HG03108 (cell line): ENCODE results near the gene CORO2B.
"Not testable (repeated sequence)": the region's sequence is repeated elsewhere in the genome, so short reads cannot be mapped to it uniquely, and the experiment has no call there.

Source experiments
- ATAC-seq: cut with Tn5 transposase; IDR thresholded peaks from one replicate; pipeline ENCODE4 v1.9.1; 2021; ENCODE audit warnings: moderate library complexity; ENCODE audit not compliant: unreplicated experiment

Gene CORO2B

GRCh38 chr15:68604840-68605478, 26.2 kb downstream of the CORO2B start:
- ATAC-seq = not testable (repeated sequence)

DNA sequence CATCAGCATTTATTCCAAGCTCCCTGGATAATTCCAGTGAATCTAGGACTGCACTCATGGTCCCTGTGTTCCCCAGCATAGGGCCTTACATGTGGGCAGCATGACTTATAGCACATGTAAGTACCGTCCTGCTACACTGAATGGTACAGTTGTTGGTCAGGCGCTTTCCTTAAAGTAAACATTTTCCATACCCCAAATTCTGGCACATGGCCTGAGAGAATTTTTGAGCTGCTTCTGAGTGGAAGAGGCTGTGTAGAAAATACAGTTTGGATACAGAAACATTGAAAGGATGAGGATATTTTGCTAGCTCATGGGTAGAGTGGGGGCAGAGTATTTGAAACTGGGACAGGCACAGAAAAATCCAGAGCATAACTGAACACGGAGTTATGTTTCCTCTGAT, 27.6 kb downstream of the CORO2B start:
- ATAC-seq = no peak

DNA sequence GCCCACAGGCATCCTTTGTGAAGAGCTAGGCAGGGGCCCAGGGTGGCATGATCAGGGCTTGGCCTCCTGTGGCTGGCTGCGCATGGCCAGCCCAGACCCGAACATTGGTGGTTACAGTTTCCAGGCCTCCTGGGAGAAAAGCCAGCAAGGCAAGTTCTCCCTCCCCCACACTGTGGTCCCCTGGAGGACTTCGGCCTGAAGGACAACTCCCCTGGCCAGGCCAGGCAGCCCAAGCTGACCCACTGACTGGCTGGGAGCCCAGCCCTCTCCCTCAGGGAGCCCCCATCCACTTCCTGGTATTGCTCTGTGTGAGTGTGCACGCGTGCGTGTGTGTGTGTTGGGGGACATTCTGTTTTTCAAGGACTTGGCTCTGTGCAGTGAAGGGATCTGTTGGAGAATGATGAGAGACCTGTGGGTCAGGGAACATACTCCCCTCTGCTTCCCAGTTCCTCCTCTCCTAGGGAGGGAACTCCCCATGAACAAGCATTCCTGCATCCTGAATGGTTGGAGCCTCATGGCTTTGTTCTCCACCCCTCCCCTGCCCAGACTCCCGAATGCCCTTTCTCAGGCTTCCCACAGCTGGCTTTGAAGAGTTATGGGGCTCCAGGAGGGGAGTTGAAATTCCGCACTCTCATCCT, 29.5 kb downstream of the CORO2B start:
- ATAC-seq = no peak

- no peak for ATAC-seq
These were observed 30.0 kb downstream of the CORO2B start for GRCh38 chr15:68608844-68609232.

DNA sequence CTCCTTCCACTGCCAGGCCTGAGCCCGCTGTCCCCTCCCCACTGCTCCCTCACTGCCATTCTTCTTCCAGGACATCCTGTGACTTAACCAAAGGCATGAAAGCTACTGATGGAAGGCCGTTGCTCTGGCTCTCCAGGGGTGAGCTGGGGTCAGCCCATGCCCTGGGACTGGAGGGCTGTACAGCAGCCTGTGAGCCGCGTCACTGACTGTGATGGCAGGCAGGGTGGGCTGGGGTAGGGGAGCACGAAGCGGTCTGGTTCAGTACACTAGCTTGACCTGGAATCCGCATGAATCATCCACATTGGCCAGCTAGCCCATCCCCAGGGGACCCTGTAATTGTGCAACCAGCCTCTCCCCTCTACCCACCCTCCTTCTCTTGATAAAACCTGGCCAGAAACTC, 30.8 kb downstream of the CORO2B start:
- no peak for ATAC-seq

GRCh38 chr15:68610825-68611224, 32.0 kb downstream of the CORO2B start:
- no peak for ATAC-seq

DNA sequence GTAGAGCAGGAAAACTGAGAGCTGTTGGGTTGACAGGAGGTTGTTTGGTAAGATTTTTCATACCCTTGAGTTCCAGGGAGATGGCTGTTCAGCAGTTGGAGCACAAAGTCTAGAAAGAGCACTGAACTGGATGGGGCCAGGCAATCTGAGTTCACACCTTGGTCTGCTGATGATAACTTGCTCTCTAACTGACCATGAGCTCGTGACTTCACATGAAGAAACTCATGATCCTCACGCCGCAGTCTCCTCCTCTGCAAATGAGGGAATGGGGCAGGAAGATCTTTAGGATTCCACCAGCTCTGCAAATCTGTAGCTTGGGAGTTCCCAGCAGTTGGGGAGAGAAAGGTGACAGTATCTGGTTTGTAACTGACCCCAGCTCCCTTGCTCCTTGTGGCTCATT, 33.7 kb downstream of the CORO2B start:
- no peak for ATAC-seq

DNA sequence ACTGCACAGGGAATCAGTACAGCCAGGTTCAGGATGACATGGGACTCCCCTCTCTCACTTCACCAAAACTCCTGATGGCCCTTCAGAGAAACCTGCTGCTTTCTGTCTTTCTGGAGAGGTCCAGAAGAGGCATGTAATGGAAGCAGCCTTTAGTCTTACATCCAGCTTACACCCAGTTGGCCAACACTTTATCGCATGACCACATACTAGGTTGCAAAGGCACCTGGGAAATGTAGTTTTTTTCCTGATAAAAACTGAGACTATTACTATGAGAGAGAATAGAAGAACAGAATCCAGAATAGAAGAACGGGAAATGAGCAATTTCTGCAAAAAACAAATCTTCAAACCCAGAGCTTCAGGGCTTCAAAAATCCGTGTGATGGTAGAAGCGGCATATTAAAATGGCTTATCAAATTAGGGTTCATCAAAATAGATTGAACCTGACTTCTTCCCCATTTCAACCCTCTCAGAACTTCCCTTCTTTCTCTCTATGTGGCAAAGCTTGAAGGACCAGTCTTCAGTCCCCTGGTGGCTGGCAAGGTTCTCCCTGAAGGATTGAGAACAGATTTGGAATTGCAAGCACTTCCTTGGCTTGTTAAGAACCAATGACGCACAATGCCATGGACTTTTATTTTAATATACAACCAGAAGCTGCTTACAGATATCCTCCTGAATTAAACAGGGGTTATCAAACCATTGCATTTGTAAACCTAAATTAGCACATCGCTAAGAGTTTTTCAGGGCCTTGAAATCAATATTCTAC, 34.4 kb downstream of the CORO2B start:
- ATAC-seq = no peak

DNA sequence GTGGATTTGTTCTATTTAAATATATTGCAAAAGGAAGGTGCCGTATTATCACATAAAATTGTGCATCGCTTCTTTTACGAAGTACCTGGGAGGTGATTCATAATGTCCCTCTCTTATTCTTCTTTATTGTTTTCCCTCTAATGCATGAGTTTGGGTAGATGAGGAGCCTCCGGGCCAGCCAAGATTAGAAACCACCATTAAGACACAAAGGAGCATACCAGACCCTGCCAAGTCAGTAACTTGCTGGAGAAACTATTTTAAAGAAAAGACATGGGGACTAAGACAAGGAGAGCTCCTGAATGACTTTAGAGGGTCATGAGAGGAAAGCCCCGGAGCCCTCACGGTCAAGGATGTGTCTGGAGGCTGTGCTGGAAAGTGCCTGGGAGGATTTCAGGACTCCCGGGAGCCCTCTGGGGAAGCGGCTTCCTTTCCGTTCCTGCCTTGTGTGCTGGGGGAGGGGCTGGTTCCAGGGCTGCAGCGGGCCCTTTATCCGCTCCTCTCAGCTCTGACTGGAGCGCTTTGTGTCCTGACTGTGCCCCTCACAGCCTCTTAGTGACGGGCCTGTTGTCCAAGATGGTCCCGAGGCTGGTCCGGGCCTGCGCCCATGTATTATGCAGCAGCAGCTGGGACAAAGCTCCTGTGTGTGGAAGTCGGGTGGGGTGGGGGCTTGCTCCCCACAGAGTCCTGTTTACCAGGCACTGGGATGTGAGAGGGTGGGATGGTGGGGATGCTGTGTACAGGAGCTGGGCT, 35.7 kb downstream of the CORO2B start:
- no peak for ATAC-seq

GRCh38 chr15:68615301-68615700, 36.5 kb downstream of the CORO2B start:
- no peak for ATAC-seq

- ATAC-seq = no peak
These were observed 37.0 kb downstream of the CORO2B start for GRCh38 chr15:68615811-68616210.

- no peak for ATAC-seq
These were observed 37.6 kb downstream of the CORO2B start for GRCh38 chr15:68616397-68616796.

DNA sequence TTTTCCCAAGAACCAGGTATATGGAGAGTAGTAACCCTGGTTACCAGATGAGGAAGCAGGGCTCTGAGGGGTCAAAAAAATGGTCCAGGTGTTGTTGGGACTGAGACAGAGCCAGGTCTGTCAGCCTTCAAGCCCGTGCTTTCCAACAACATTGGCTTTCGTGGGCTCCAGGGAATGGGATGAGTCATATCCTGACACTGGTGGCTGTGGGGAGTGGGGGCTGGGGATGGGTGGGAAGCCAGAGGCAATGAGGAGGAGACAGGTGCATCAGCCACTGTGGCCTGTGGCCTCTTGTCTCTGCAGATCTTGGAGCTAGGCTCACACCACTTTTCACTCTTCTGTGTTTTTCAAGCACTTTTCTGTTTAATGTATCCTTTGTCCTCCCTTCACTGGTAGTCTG, 38.2 kb downstream of the CORO2B start:
- no peak for ATAC-seq

DNA sequence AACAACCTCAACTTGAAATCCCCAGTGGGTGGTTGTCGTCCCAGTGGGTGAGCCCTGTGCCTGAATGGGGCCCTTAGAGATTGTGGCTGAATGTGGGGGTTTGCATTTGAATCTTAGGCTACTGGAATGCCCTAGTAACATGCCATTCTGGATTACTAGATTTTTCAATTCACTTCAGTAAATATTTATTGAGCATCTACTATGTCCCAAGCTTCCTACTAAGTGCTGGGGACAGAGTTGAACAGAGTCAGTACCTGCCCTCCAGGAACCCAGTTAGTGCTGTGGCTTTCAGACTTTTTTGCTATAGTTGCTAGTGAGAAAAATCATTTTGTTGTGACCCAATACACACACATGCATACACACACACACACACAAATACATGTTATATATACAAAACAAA, 39.0 kb downstream of the CORO2B start:
- no peak for ATAC-seq

- ATAC-seq = no peak
These were observed 39.6 kb downstream of the CORO2B start for GRCh38 chr15:68618394-68618793.

DNA sequence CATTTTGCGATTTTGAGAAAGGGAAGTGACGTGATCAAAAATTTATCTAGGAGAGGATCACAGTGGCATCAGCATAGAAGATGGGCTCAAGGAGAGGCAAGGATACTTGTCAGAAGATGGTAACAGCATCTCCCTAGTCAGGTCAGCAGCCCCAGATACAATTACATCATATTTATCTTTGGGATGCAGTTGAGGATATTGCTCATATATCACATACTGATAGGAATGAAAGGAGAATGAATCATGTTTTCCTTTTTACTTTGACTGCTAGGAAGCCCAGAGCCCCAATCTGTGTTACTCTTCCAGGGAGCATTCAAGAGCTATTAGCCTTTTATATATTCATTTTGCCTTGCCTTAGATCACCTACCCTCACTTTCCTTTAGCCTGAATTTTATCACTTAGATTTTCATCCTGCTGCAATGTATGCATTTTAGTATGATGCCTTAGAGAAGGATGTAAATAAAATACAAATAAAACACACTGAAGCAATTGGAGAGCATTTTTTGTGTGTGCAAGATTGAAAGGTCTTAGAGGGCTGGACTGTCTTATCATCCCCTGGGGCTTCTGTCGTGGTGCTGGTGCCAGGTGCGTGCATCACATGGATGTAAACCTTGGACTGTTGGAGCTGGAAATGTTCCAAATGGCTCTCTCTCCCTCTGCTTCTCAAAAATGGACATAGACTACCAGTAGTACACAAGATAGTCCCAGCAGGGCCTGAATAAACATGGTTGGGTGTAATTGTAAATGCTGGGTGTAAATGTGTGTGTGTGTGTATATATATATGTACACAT, 40.3 kb downstream of the CORO2B start:
- ATAC-seq = no peak

- no peak for ATAC-seq
These were observed 42.1 kb downstream of the CORO2B start for GRCh38 chr15:68620721-68621527.

- no peak for ATAC-seq
These were observed 42.7 kb downstream of the CORO2B start for GRCh38 chr15:68621535-68621934.

DNA sequence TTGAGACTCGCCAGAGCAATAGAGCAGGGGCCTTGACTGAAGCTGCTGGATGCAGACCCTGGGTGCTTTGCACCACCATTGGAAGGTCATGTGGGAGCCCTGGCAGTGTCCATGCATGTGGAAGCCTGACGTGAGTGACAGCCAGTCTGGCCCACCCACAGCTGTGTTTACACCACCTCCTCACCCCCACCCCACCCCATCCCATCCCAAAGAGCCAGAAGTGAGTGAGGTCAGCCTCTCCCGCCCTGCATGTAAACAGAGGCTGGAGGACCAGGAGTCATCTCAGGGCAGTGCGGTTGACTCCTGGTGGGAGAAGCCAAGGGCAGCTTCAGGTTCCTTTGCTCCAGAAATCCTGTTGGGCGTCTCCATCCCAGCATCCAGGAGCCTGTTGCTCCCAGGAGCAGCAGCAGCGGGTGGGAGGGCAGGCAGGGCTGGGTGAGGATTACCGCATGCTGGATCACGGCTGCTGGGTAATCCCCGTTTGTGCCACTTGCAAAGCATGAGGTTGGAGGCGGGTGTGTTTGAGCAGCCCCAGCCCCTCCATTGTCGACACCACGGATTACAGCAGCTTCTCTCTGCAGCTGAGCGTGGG, 44.6 kb downstream of the CORO2B start:
- no peak for ATAC-seq

- ATAC-seq = no peak
These were observed 47.1 kb downstream of the CORO2B start for GRCh38 chr15:68625853-68626252.
